Karpas-422 (cell line): ENCODE results near the gene STUB1. TPM values are rescaled to one million over a fixed set of nuclear protein-coding genes. Genes with fewer than 3 reads are reported as not detected.

Experiments used
- DNase-seq: peaks from one replicate; pipeline ENCODE4 v3.0.0-alpha.2; 2015
- H2AFZ ChIP-seq: fragments of 200-600 bp; sonication (generic); 2 replicates; pipeline ENCODE4 v1.6.1; 2014; ENCODE audit warnings: antibody characterized with exemption, low read length, mixed read lengths
- H3K27ac ChIP-seq: fragments of 200-600 bp; sonication (generic); 2 replicates; pipeline ENCODE4 v1.5.1; 2014; ENCODE audit warnings: mild to moderate bottlenecking, low read length, moderate library complexity
- H3K27me3 ChIP-seq: fragments of 200-600 bp; sonication (generic); 2 replicates; pipeline ENCODE4 v1.6.1; 2014; ENCODE audit warnings: low read length, mixed read lengths
- H3K36me3 ChIP-seq: fragments of 200-600 bp; sonication (generic); 2 replicates; pipeline ENCODE4 v1.6.1; 2014; ENCODE audit warnings: low read length, mixed read lengths; ENCODE audit not compliant: insufficient read depth
- H3K4me1 ChIP-seq: fragments of 200-600 bp; sonication (generic); 2 replicates; pipeline ENCODE4 v1.6.1; 2014; ENCODE audit warnings: mild to moderate bottlenecking, low read length, mixed read lengths
- H3K4me2 ChIP-seq: fragments of 200-600 bp; sonication (generic); 2 replicates; pipeline ENCODE4 v1.6.1; 2014; ENCODE audit warnings: low read length, low read depth, mild to moderate bottlenecking; ENCODE audit not compliant: poor library complexity, severe bottlenecking
- H3K4me3 ChIP-seq: fragments of 200-600 bp; sonication (generic); 2 replicates; pipeline ENCODE4 v1.5.1; 2014; ENCODE audit warnings: mild to moderate bottlenecking, antibody characterized with exemption, low read length, mixed read lengths
- H3K79me2 ChIP-seq: fragments of 200-600 bp; sonication (generic); 2 replicates; pipeline ENCODE4 v1.6.1; 2014; ENCODE audit warnings: mild to moderate bottlenecking, low read length, mixed read lengths
- H3K9ac ChIP-seq: fragments of 200-600 bp; sonication (generic); 2 replicates; pipeline ENCODE4 v1.6.0; 2014; ENCODE audit warnings: low read length
- H3K9me2 ChIP-seq: fragments of 200-600 bp; sonication (generic), shearing (Covaris generic); replicated peaks from 2 replicates; pipeline ENCODE4 v1.6.0; 2014; ENCODE audit warnings: mild to moderate bottlenecking, low read length, moderate library complexity; ENCODE audit not compliant: insufficient read depth
- H3K9me3 ChIP-seq: fragments of 300-700, 200-600 bp; sonication (generic); 2 replicates; pipeline ENCODE4 v1.6.1; 2014; ENCODE audit warnings: low read length, mixed read lengths
- H4K20me1 ChIP-seq: fragments of 200-600 bp; sonication (generic); 2 replicates; pipeline ENCODE4 v1.6.1; 2014; ENCODE audit warnings: mild to moderate bottlenecking, antibody characterized with exemption, low read length, low read depth; ENCODE audit not compliant: insufficient read depth
- total RNA-seq: library from RNA; depleted of rRNA; stranded (reverse); fragments of >200 nt; shearing (Covaris generic); gene quantifications from 2 replicates; pipeline ENCODE4 v1.2.3, GENCODE V29; 2014; ENCODE audit warnings: low replicate concordance

Gene STUB1
- total RNA-seq, 1 experiment from 2014 or later: 145 TPM

DNA sequence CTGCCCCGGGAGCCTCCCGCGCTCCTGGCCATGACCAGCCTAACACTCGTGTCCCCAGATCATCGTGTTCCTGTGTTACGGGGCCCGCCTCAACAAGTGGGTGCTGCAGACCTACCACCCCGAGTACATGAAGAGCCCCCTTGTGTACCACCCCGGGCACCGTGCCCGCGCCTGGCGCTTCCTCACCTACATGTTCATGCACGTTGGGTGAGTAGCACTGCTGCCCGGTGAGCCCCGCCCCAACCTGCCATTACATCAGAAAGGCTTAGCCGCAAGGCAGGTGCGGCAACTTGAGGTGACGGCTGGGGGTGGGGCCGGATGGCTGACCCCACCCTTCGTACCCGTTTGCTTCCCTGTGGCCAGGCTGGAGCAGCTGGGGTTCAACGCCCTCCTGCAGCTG, 3.3 kb upstream of the STUB1 start:
- no peak for DNase-seq
- Histone ChIP-seq H3K79me2 (peaks cover 13% of the 10 kb centered on the region), H3K9ac (no peak overlapping the region), H3K27me3 (no peaks in the 10 kb centered on the region), H2AFZ (no peak overlapping the region), H3K4me1 (peaks cover 15% of the 10 kb centered on the region), H4K20me1 (peaks cover 20% of the 10 kb centered on the region), H3K4me2 (no peak overlapping the region), H3K27ac (no peak overlapping the region), H3K9me3 (no peaks in the 10 kb centered on the region), H3K4me3 (no peak overlapping the region), H3K9me2 (no peaks in the 10 kb centered on the region), H3K36me3 (no peaks in the 10 kb centered on the region; the same call in 1 of the 2 replicates)

DNA sequence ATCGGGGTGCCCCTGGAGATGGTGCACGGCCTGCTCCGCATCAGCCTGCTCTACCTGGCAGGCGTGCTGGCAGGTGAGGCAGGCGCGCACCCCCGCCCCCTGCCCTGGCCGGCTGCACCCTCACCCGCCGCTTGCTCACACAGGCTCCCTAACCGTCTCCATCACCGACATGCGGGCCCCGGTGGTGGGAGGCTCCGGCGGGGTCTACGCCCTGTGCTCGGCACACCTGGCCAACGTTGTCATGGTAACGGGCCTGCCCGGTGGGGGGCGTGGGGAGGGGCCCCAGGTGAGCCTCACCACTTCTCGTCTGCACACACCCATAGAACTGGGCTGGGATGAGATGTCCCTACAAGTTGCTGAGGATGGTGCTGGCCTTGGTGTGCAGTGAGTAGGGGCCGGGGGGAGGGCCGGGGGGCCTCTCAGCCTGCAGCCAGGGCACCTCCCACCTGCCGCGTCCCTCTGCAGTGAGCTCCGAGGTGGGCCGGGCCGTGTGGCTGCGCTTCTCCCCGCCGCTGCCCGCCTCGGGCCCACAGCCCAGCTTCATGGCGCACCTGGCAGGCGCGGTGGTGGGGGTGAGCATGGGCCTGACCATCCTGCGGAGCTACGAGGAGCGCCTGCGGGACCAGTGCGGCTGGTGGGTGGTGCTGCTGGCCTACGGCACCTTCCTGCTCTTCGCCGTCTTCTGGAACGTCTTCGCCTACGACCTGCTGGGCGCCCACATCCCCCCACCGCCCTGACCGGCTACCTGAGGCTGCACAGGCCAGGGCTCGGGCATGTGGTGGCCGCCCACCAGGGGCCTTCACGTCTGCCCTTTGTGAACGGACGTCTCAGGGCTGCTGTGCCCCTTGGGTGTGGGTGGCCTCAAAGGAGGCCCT, 2.7 kb upstream of the STUB1 start:
- no peak overlapping the region for H3K27ac ChIP-seq
- H2AFZ ChIP-seq: no peak overlapping the region
- peaks cover 21% of the 10 kb centered on the region for H3K4me1 ChIP-seq
- no peak overlapping the region for H3K4me2 ChIP-seq
- peaks cover 20% of the 10 kb centered on the region for H3K79me2 ChIP-seq
- no peak overlapping the region for H3K4me3 ChIP-seq
- peaks cover 4% of the 10 kb centered on the region; the same call in 1 of the 2 replicates for H3K36me3 ChIP-seq
- no peaks in the 10 kb centered on the region for H3K9me2 ChIP-seq
- H4K20me1 ChIP-seq: peaks cover 20% of the 10 kb centered on the region
- H3K9me3 ChIP-seq: no peaks in the 10 kb centered on the region
- no peaks in the 10 kb centered on the region for H3K27me3 ChIP-seq
- no peak for DNase-seq
- no peak overlapping the region for H3K9ac ChIP-seq

DNA sequence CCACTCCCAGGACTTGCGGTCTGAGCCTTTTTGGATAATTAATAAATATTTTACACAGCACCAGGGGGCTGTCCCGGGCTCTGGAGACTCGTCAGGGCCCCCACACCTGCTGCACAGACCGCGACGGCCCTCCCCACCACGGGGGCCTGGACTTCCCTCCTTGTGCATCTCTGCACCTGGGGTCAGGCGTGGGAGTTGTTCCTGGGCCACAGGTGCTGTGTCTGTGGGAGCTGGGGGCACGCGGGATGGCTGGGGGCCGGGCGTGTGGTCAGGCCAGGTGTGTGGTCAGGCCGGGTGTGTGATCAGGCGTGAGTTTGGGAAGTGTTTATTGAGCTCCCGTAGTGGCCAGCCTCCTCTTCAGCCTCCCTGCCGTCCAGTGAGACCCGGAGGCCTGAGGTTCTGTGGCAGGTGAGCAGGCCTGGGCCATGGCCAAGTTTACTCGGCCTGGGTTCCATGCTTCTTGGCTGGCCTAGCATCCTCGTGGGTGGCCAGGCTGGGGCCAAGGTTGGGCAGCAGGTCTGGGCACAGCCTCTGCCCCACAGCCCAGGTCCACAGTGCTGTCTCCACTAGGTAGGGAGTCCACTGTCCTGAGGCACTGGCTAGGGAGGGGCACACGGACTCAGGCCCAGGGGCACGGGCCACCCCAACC, 1.9 kb upstream of the STUB1 start:
- Histone ChIP-seq H3K27ac (no peak overlapping the region), H2AFZ (no peak overlapping the region), H3K9me2 (no peaks in the 10 kb centered on the region), H3K36me3 (peaks cover 4% of the 10 kb centered on the region; the same call in 1 of the 2 replicates), H3K9me3 (no peaks in the 10 kb centered on the region), H3K4me3 (no peak overlapping the region), H3K79me2 (peaks cover 26% of the 10 kb centered on the region), H4K20me1 (peaks cover 20% of the 10 kb centered on the region), H3K4me2 (no peak overlapping the region), H3K9ac (no peak overlapping the region), H3K27me3 (no peaks in the 10 kb centered on the region), H3K4me1 (peaks cover 29% of the 10 kb centered on the region)
- no peak for DNase-seq

DNA sequence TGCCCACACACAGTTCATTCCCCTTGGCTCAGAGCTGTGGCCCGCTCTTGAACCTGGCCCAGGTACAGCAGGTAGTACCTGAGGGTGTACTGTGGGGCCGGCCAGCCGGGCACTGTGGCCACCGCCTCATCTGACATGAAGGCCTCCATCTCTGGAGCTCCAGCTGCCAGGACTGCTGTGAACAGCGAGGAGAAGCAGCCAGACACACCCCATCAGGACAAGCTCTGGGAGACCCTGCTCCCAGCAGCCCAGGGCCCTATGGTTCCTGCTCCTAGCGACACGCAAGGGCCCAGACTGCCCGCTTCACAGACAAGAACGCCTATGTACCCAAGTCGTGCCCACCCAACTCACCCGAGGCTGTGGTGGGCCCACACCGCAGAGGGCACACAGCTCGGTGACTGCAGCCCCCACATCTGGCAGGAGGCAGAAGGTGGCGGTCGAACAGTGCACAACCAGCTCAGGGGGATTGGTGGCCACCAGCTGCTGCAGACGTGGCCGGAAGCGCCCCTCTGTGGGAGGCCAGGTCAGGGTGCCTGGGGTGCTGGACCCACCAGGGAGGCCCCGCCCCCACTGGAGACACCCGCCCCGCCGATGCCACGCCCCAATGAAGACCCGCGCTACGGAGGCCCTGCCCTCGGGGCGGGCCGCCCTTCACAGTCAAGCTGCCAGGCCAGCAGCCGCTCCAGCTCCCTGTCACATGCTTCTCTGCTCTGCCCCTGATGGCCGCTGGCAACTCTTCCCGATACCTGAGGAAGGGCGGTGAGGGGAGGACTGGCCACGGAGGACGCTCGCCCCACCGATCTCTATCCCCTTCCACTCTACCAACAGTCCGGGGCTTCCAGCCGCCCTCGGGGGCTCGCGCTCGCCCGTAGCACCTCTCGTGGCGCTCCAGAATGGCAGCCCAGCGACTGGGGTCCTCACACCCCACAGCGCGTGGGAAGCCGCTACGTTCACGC, 1.1 kb upstream of the STUB1 start:
- Histone ChIP-seq H3K27ac (no peak overlapping the region), H3K36me3 (peaks cover 4% of the 10 kb centered on the region; the same call in 1 of the 2 replicates), H3K4me2 (peak overlapping the region; percentile 23), H3K27me3 (no peaks in the 10 kb centered on the region), H4K20me1 (peaks cover 20% of the 10 kb centered on the region), H3K4me1 (peaks cover 30% of the 10 kb centered on the region), H2AFZ (no peak overlapping the region), H3K9me2 (no peaks in the 10 kb centered on the region), H3K79me2 (peaks cover 27% of the 10 kb centered on the region), H3K9ac (peak overlapping the region; percentile 41; the same call in 1 of the 2 replicates), H3K4me3 (no peak overlapping the region), H3K9me3 (no peaks in the 10 kb centered on the region)
- peak; percentile 85 for DNase-seq

DNA sequence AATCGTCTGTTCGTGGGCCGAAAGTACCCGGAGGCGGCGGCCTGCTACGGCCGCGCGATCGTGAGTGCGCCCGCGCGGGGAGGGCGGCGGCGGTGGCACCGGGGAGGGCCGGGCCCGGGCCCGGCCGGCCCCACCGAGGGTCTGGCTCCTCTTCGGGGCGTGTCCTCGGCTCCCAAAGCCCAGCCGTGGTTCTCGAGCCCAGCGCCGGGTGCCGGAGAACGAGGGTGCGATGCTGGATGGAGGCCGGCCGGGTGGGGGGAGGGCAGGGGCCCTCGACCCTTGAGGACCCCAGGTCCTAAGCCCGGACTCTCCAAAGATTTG, 375 bp downstream of the STUB1 start:
- Histone ChIP-seq H3K4me1 (peaks cover 30% of the 10 kb centered on the region), H2AFZ (no peak overlapping the region), H3K9me2 (no peaks in the 10 kb centered on the region), H4K20me1 (peaks cover 15% of the 10 kb centered on the region), H3K9ac (peak overlapping the region; percentile 96), H3K9me3 (no peaks in the 10 kb centered on the region), H3K36me3 (0 out of 2 replicates have a peak, but pooled peaks cover 4% of the 10 kb centered on the region), H3K27ac (peak overlapping the region; percentile 75), H3K4me2 (peak overlapping the region; percentile 93), H3K79me2 (peaks cover 27% of the 10 kb centered on the region), H3K27me3 (no peaks in the 10 kb centered on the region), H3K4me3 (peak overlapping the region; percentile 89)
- DNase-seq: no peak

DNA sequence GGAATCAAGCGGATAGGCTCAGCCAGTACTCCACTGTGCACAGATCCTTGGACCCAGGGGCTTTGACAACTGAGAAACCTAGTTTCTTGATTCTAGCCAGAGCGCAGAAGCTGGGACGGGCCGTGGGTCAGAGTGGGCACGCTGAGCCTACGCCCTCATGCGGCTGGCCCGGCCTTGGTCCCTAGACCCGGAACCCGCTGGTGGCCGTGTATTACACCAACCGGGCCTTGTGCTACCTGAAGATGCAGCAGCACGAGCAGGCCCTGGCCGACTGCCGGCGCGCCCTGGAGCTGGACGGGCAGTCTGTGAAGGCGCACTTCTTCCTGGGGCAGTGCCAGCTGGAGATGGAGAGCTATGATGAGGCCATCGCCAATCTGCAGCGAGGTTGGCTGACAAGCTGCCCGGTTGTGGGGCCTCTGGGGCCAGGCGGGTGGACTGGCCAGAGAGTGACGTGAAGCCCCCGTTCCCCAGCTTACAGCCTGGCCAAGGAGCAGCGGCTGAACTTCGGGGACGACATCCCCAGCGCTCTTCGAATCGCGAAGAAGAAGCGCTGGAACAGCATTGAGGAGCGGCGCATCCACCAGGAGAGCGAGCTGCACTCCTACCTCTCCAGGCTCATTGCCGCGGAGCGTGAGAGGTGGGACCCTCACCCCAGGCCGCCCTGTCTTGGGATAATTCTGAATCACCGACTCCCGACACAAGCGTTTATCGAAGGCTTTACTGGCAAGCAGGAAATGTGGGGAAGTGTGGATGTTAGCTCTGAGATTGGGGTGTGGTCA, 946 bp downstream of the STUB1 start:
- peak overlapping the region; percentile 96 for H3K9ac ChIP-seq
- no peaks in the 10 kb centered on the region for H3K27me3 ChIP-seq
- peak overlapping the region; percentile 93 for H3K4me2 ChIP-seq
- H3K9me2 ChIP-seq: no peaks in the 10 kb centered on the region
- peaks cover 15% of the 10 kb centered on the region for H4K20me1 ChIP-seq
- DNase-seq: peak; percentile 71
- peak overlapping the region; percentile 89 for H3K4me3 ChIP-seq
- no peaks in the 10 kb centered on the region for H3K9me3 ChIP-seq
- H2AFZ ChIP-seq: no peak overlapping the region
- peak overlapping the region; percentile 75 for H3K27ac ChIP-seq
- 0 out of 2 replicates have a peak, but pooled peaks cover 4% of the 10 kb centered on the region for H3K36me3 ChIP-seq
- peaks cover 27% of the 10 kb centered on the region for H3K79me2 ChIP-seq
- H3K4me1 ChIP-seq: peaks cover 30% of the 10 kb centered on the region

DNA sequence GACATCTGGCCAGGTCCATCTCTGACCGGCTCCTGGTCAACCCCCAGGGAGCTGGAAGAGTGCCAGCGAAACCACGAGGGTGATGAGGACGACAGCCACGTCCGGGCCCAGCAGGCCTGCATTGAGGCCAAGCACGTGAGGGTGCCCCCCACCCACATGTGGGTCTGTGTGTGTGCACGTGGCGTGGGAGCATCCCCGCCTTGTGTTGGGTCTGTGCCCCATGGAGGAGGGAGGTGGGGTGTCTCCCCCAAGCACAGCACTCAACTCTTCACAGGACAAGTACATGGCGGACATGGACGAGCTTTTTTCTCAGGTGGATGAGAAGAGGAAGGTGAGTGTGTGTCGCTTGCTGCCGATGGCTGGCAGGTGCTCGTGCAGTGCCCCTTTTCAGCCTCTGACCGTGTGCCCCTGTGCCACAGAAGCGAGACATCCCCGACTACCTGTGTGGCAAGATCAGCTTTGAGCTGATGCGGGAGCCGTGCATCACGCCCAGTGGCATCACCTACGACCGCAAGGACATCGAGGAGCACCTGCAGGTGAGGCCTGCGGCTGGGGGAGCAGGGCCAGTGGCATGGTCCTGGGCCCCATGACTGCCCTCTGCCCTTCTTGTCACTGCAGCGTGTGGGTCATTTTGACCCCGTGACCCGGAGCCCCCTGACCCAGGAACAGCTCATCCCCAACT, 1.7 kb downstream of the STUB1 start:
- no peaks in the 10 kb centered on the region for H3K27me3 ChIP-seq
- no peak for DNase-seq
- peak overlapping the region; percentile 96 for H3K9ac ChIP-seq
- no peak overlapping the region for H3K27ac ChIP-seq
- H3K9me2 ChIP-seq: no peaks in the 10 kb centered on the region
- no peak overlapping the region for H2AFZ ChIP-seq
- no peaks in the 10 kb centered on the region for H3K9me3 ChIP-seq
- peaks cover 30% of the 10 kb centered on the region for H3K4me1 ChIP-seq
- peaks cover 13% of the 10 kb centered on the region for H4K20me1 ChIP-seq
- peak overlapping the region; percentile 89 for H3K4me3 ChIP-seq
- H3K79me2 ChIP-seq: peaks cover 27% of the 10 kb centered on the region
- peak overlapping the region; percentile 93 for H3K4me2 ChIP-seq
- 0 out of 2 replicates have a peak, but pooled peaks cover 4% of the 10 kb centered on the region for H3K36me3 ChIP-seq
